ENCODE results near the gene C6orf52. TPM values are rescaled to one million over a fixed set of nuclear protein-coding genes. Genes with fewer than 3 reads are reported as not detected.

Gene C6orf52
- total RNA-seq, 1 experiment from 2014 or later, result 6.2 TPM

DNA sequence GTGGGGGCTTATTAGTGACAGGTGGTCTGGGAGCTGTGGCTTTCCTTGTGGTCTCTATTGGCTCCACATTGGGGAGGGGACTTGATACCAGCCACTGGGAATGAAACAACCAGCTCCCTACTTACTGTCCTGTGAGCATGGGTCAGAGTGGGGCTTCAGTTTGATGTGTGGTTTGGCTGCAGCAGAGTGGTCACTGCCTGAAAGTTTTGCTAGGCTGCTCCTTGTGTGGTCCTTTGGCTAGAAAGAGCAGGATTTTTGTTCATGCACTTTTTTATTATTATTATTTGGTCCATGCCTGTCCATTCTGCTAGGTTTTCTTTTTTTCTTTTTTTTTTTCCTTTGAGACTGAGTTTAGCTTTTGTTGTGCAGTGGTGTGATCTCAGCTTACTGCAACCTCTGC is 45.6 kb upstream of the C6orf52 start:
- Histone ChIP-seq H4K20me1 (ENCODE audit: insufficient read depth) (no peaks in the 10 kb centered on the region), H3K4me2 (no peak overlapping the region)
- CTCF ChIA-PET, result interaction anchor here (0.7 kb wide), 1 partner anchor 904 kb away, joined by 4 read pairs; no protein-coding TSS in a partner anchor

GRCh38 chr6:10736731-10737130 is 42.3 kb upstream of the C6orf52 start:
- peaks cover 16% of the 10 kb centered on the region for H3F3A ChIP-seq (ENCODE audit: insufficient read depth, low read depth)
- no peaks in the 10 kb centered on the region for H3K36me3 ChIP-seq (ENCODE audit: low read depth)
- no peak for TF ChIP-seq EZH2 (IDR thresholded peaks at IDR 0.05; ENCODE audit: low read depth)
- TF ChIP-seq, protein P1, sequence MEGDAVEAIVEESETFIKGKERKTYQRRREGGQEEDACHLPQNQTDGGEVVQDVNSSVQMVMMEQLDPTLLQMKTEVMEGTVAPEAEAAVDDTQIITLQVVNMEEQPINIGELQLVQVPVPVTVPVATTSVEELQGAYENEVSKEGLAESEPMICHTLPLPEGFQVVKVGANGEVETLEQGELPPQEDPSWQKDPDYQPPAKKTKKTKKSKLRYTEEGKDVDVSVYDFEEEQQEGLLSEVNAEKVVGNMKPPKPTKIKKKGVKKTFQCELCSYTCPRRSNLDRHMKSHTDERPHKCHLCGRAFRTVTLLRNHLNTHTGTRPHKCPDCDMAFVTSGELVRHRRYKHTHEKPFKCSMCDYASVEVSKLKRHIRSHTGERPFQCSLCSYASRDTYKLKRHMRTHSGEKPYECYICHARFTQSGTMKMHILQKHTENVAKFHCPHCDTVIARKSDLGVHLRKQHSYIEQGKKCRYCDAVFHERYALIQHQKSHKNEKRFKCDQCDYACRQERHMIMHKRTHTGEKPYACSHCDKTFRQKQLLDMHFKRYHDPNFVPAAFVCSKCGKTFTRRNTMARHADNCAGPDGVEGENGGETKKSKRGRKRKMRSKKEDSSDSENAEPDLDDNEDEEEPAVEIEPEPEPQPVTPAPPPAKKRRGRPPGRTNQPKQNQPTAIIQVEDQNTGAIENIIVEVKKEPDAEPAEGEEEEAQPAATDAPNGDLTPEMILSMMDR (conservative IDR thresholded peaks at IDR 0.05), result no peak
- BruUV-seq (replicated peaks), result no TSS peak
- H3K27ac ChIP-seq, result no peak overlapping the region
- ChIA-PET POLR2A (ENCODE audit: unreplicated experiment) (no interaction called here), CTCF (no interaction called here)
- H3K4me1 ChIP-seq (replicated peaks; ENCODE audit: insufficient read depth), result peaks cover 10% of the 10 kb centered on the region
- no peaks in the 10 kb centered on the region for H3K79me2 ChIP-seq (ENCODE audit: low read depth)
- no peaks in the 10 kb centered on the region for H3K9me2 ChIP-seq (ENCODE audit: insufficient read depth)
- H3K4me3 ChIP-seq, result no peak overlapping the region
- no peak overlapping the region for H3K4me2 ChIP-seq
- DNase-seq, result no peak
- no peaks in the 10 kb centered on the region for H3K27me3 ChIP-seq (ENCODE audit: insufficient read depth, low read depth)
- H2AFZ ChIP-seq, result no peak overlapping the region
- intact Hi-C loops (cut with micrococcal nuclease; ENCODE audit: unreplicated experiment), result no loop called here
- no peaks in the 10 kb centered on the region for H3K9me3 ChIP-seq (ENCODE audit: insufficient read depth, low read depth)
- H4K20me1 ChIP-seq (ENCODE audit: insufficient read depth), result no peaks in the 10 kb centered on the region

More for the DNA sequence above, 45.6 kb upstream of the C6orf52 start:
- Histone ChIP-seq H3K27me3 (ENCODE audit: insufficient read depth, low read depth) (no peaks in the 10 kb centered on the region), H3K27ac (no peak overlapping the region), H3K9me3 (ENCODE audit: insufficient read depth, low read depth) (no peaks in the 10 kb centered on the region), H2AFZ (no peak overlapping the region), H3K4me1 (replicated peaks; ENCODE audit: insufficient read depth) (peaks cover 6% of the 10 kb centered on the region), H3K36me3 (ENCODE audit: low read depth) (no peaks in the 10 kb centered on the region), H3F3A (ENCODE audit: insufficient read depth, low read depth) (peaks cover 6% of the 10 kb centered on the region), H3K4me3 (no peak overlapping the region), H3K9me2 (ENCODE audit: insufficient read depth) (no peaks in the 10 kb centered on the region), H3K79me2 (ENCODE audit: low read depth) (no peaks in the 10 kb centered on the region)
- no peak for DNase-seq
- no TSS peak for BruUV-seq (replicated peaks)
- intact Hi-C loops (cut with micrococcal nuclease; ENCODE audit: unreplicated experiment), result no loop called here
- TF ChIP-seq EZH2 (IDR thresholded peaks at IDR 0.05; ENCODE audit: low read depth), result no peak
- POLR2A ChIA-PET (ENCODE audit: unreplicated experiment), result no interaction called here

- no peak overlapping the region for H2AFZ ChIP-seq
- H3F3A ChIP-seq (ENCODE audit: insufficient read depth, low read depth), result peaks cover 16% of the 10 kb centered on the region
- POLR2A ChIA-PET (ENCODE audit: unreplicated experiment), result no interaction called here
- H3K27me3 ChIP-seq (ENCODE audit: insufficient read depth, low read depth), result no peaks in the 10 kb centered on the region
- no peak for TF ChIP-seq EZH2 (IDR thresholded peaks at IDR 0.05; ENCODE audit: low read depth)
- TF ChIP-seq, protein P1 (conservative IDR thresholded peaks at IDR 0.05), result no peak
- DNase-seq, result no peak
- H3K4me3 ChIP-seq, result no peak overlapping the region
- H3K9me2 ChIP-seq (ENCODE audit: insufficient read depth), result no peaks in the 10 kb centered on the region
- peak overlapping the region; percentile 84 for H3K27ac ChIP-seq
- CTCF ChIA-PET, result interaction anchor here (0.6 kb wide), 1 partner anchor 67 kb away, joined by 4 read pairs; no protein-coding TSS in a partner anchor
- peaks cover 10% of the 10 kb centered on the region for H3K4me1 ChIP-seq (replicated peaks; ENCODE audit: insufficient read depth)
- intact Hi-C loops (cut with micrococcal nuclease; ENCODE audit: unreplicated experiment), result no loop called here
- no peaks in the 10 kb centered on the region for H3K36me3 ChIP-seq (ENCODE audit: low read depth)
- H4K20me1 ChIP-seq (ENCODE audit: insufficient read depth), result no peaks in the 10 kb centered on the region
- H3K4me2 ChIP-seq, result no peak overlapping the region
- BruUV-seq (replicated peaks), result no TSS peak
- H3K9me3 ChIP-seq (ENCODE audit: insufficient read depth, low read depth), result no peaks in the 10 kb centered on the region
- no peaks in the 10 kb centered on the region for H3K79me2 ChIP-seq (ENCODE audit: low read depth)
These were observed 39.4 kb upstream of the C6orf52 start for GRCh38 chr6:10733863-10734262.

GRCh38 chr6:10733151-10733715 is 38.8 kb upstream of the C6orf52 start:
- intact Hi-C loops (cut with micrococcal nuclease; ENCODE audit: unreplicated experiment), result no loop called here
- POLR2A ChIA-PET (ENCODE audit: unreplicated experiment), result no interaction called here

More at GRCh38 chr6:10733151-10733715, 38.8 kb upstream of the C6orf52 start:
- CTCF ChIA-PET, result interaction anchor here (0.6 kb wide), 1 partner anchor 68 kb away, joined by 4 read pairs; no protein-coding TSS in a partner anchor
- Histone ChIP-seq H3K27me3 (ENCODE audit: insufficient read depth, low read depth) (no peaks in the 10 kb centered on the region), H3K4me1 (replicated peaks; ENCODE audit: insufficient read depth) (peaks cover 10% of the 10 kb centered on the region), H3F3A (ENCODE audit: insufficient read depth, low read depth) (peaks cover 16% of the 10 kb centered on the region), H3K36me3 (ENCODE audit: low read depth) (no peaks in the 10 kb centered on the region), H3K9me3 (ENCODE audit: insufficient read depth, low read depth) (no peaks in the 10 kb centered on the region), H4K20me1 (ENCODE audit: insufficient read depth) (no peaks in the 10 kb centered on the region), H2AFZ (no peak overlapping the region), H3K9me2 (ENCODE audit: insufficient read depth) (no peaks in the 10 kb centered on the region), H3K4me3 (no peak overlapping the region), H3K79me2 (ENCODE audit: low read depth) (no peaks in the 10 kb centered on the region), H3K27ac (0 out of 2 replicates have a peak overlapping the region, but pooled peaks have one; percentile 84), H3K4me2 (no peak overlapping the region)
- no peak for TF ChIP-seq EZH2 (IDR thresholded peaks at IDR 0.05; ENCODE audit: low read depth)
- TF ChIP-seq, protein P1 (conservative IDR thresholded peaks at IDR 0.05), result no peak
- no peak for DNase-seq
- BruUV-seq (replicated peaks), result no TSS peak

Data from PC-9 (cell line).